CD4-positive, alpha-beta T cell treated with Interleukin-6 at 100 ng/mL for 8 hours (primary cell): ENCODE measurements around the gene SEMA5A.

Experiments
- DNase-seq: peaks from one replicate; pipeline ENCODE4 v3.0.0-alpha.2; 2020; ENCODE audit warnings: mixed read lengths, low spot score

Gene SEMA5A

DNA sequence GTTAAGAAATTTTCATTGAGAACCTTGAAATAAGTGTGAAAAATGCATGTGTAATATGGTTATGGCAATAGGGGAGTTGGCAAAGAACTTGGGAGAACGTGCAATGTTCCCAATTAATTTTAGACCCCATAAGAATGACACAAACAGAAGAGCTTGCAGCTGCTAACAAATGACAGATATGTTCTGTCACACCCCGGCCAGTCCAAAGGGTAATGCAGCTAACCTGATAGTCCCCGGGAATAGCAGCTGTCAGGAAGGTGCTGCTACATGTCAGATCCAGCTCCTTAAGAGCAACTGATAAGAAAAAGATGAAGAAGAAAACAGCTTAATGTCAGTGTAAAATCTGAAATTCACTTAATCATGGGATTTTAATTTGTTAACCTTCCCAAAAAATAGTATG is 30.4 kb downstream of the SEMA5A start:
- DNase-seq: no peak

- no peak for DNase-seq
Observed at GRCh38 chr5:9514968-9515367, 30.9 kb downstream of the SEMA5A start.

DNA sequence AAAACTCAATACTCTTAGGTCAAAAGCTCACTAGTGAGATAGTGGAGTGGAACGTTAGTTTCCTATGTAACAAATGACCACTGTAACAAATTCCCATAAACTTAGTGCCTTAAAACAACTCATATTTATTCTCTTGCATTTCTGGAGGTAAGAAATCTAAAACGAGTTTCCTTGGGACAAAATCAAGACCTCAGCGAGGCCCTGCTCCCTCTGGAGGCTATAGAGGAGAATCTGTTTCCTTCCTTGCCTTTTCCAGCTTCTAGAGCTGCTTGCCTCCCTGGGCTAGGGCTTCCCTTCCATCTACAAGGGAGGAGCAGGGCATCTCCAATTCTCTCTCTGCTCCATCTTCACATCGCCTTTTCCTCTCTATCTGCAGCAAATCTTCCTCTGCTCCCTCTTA is 32.0 kb downstream of the SEMA5A start:
- DNase-seq: no peak

DNA sequence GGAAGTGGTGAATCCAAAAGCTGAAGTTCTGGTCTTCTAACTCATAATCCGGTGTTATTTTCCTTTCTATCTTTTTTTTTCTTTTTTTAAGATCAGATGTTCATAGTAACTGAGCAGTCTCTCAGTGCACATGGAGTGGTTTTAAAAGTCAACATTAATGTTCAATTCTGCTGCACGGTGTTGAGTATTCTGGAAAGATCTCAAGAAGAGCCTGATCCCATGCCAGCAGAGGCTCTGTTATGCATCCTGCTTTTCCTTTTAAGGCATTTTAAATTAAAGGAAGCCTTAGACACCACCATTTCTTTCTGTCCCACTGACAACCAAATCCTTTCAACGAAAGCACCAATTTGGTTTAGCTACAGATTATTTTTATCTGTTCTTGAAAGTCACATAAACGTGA is 33.4 kb downstream of the SEMA5A start:
- DNase-seq: no peak

DNA sequence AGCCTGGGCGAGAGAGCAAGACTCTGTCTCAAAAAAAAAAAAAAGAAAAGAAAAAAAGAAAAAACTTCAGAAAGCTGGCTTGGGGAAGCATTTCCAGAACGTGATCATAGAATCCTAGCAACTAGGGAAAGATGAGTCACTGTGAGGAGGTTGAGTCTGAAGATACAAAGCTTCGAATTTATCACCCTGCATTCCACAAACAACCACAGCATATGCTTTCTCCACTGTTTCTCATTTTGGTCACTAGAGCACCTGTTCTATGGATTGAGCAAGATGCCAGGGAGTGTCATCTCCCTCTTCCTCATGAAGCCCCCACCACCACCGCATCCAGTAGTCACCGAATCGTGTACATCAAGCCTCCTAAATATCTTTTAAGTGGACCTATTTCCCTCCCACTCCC is 37.9 kb downstream of the SEMA5A start:
- DNase-seq: no peak

GRCh38 chr5:9505225-9505624 is 40.6 kb downstream of the SEMA5A start:
- no peak for DNase-seq

GRCh38 chr5:9502864-9503263 is 43.0 kb downstream of the SEMA5A start:
- DNase-seq: no peak

DNA sequence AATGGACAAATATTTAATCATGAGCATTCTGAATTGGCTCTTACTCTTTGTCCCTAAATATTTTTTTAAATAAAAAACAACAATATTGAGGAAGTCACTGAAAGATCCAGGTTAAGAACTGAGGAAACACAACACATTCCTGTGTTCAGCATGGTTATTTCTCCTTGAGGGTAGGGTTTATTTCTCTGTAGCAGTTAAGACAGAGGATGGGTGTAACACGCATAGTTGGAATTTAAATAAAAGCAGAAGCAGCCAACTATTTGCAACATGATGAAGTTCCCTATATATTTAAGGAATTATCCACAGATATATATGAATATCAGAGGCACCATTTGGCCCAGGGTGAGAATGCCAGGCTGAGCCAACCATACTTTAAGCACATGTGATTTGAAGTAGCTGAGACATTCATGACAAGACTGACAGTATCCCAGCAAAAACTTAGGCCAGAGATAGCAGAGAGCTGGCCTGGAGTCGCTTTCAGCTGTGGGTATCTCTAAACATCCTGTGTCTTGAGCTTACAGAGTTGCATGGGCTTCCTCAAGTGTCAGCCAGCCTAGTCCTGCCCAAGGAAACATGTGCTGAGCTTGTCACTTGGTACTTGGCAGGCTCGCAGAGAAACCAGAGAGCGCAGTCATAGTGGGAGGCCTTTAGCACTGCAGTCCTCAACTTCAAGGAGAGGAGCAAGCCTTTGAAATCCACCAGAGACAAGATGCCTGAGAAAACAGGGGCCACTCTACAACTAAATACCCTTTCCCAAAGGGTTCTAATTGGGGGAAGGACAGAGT is 43.6 kb downstream of the SEMA5A start:
- no peak for DNase-seq

- DNase-seq: no peak
Observed at GRCh38 chr5:9500625-9501024, 45.2 kb downstream of the SEMA5A start.

DNA sequence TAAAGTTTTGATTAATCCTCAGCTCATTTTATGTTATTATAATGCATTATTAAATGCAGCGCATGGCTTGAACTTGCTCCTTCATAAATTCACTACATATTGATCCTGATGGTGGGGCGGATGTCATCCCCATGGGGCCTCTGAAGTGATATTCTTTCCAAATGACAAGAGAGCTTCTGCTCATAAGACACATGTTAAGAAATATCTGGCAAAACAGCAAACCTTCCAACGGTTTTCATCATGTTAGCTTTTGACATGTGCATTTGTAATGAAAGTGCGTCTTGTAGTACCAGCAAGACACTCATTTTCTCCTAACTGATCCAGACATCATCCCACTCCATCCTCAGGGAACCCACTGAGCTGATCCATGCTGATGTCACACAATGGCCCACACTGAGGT is 45.7 kb downstream of the SEMA5A start:
- DNase-seq: no peak

DNA sequence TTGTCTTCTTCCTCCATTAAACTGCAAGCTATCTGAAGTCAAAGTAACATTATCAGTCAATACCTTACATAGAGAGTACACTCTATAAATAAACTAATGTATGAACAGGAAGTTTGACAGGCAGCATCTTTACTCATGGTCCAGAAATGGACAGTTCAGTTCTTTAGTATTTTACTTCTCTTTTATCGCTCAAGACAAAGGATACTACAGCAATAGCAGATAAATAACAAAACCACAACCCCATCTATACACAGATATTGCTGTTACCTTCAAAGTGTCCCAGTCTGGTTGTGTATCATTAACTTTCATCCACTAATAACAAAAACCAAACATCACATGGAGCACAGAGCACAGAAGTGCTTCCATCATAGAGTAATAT is 46.4 kb downstream of the SEMA5A start:
- no peak for DNase-seq

GRCh38 chr5:9498541-9499497 is 47.1 kb downstream of the SEMA5A start:
- no peak for DNase-seq

DNA sequence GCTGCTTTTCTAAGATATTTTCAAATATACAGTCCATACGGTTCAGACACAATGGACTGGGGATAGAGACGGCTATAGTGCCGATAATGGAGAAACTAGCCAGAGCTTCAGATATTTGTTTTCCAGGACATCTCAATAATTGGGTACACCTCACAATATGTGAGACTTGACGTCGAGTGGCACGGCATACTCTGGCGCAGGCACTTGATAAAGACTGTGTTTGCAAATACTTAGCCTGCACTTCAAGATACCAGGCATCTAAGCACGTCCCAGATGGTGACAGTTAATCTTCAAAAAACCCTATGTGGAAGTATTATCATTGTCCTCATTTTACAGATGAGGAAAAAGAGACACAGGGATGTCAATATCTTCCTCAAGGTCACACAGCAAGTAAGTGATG is 48.5 kb downstream of the SEMA5A start:
- DNase-seq: no peak

DNA sequence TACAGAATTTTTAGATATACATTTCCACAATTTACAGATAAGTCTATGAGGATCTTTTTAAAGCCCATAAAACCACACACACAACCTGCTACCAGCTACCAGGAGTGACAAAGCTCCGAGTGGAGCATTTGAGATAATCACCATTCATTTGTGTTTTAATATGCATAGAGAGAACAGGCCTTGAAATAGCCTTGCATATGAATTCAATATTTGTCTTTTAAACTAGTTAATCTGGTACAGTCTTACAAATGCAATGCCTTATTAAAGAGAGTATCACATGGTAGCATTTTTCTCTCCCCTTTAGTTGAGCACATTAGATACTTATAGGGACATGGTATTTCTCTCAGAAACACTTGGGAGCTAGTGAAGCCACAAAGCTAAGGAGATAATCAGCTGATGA is 49.1 kb downstream of the SEMA5A start:
- DNase-seq: no peak

DNA sequence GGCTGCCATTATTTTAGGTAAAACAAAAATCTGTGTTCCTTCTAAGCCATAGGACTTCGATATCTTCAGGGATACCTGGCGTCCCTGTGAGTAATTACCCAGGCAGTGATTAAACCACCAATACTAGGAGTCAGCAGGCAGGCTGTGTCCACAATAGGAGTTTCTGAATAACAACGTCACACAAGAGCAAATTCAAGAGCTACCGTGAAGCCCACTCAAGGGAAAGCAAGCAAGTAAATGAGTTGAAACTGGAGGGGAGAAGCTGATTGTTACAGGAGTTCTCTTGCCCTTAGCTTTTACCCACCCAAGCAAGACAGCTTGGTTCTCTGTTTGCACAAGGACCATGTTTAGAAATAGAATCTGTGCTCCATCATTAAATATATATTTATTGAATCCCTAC is 50.8 kb downstream of the SEMA5A start:
- no peak for DNase-seq

DNA sequence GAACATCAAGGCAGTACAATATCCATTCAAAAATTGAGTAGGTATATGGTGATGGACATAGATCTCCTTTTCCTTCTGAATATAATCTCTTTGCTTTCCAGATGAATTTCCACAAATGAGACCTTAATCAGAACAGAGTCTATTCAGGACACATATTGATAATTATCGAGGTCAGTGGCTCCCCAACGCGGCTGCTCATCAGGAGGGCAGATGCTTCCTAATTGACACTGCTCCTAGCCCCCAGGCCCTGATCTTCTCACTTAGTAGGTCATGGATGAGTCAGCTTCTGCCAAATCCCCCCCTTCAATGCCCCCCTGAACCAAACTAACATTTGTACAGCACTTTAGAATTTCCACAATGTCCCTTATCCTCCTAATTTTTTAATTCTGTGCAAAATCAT is 51.6 kb downstream of the SEMA5A start:
- DNase-seq: no peak

DNA sequence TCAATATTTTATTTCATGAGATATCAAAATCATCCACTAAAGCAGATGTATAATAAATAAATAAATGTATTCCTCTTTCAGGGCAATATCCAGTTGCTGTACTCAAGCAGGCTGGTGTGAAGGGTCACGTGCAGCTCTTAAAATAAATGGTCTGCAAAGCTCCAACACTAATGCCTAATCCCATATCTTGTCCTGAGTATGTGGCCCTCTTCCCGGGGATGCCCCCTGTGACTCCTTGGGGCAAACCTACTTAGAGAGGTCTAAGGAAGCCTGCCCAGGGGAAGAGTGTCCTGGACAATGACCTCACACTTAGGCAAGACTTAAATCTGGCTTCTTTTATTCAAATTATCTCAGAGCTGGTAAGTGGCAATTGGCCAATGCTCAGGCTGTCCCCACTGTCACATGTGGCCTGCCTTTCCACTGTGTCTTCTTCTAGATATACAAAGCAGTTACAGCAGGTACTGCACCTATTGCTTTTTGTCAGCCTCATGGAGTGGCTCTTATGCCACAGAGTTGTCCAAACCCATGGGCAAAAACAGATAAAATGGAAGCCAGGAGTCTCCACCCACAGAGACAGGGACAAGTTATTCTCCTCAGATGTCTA is 55.3 kb downstream of the SEMA5A start:
- DNase-seq: no peak

DNA sequence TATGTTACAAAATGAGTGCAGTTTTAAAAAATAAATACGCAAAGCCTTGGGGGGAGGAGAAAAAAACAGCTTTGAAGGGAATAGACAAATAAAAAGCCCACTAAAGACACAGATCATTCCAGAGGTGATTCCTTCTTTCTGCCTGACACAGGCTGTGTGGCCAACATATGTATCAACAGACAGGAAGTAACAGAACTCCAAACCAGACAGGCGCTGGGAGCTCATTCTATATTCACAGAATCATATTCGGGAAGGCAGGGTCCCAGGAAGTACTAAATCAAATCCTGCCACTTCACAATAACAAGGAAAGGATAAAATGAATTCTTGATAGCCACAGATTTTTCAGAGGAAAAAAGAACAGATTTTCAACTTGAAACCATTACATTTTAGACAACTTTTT is 62.1 kb downstream of the SEMA5A start:
- no peak for DNase-seq

DNA sequence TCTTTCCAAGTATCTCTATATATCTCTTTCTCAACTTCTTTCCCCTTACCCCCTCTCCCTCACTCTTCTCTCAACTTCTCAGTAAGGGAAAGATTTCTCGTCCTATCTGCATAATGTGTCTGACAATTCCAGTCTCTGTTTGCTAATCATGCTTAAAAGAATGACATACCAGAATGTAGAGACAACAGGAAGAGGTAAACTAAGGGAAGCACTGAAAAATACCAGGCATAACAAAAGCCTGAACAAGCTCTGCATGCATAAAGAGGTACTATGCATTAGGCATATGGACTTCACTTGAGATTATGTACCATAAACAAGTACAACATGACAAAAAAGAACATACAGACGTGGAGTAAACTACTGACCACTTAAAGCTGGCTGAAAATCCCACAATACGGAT is 62.6 kb downstream of the SEMA5A start:
- DNase-seq: no peak

GRCh38 chr5:9482381-9482780 is 63.5 kb downstream of the SEMA5A start:
- no peak for DNase-seq

DNA sequence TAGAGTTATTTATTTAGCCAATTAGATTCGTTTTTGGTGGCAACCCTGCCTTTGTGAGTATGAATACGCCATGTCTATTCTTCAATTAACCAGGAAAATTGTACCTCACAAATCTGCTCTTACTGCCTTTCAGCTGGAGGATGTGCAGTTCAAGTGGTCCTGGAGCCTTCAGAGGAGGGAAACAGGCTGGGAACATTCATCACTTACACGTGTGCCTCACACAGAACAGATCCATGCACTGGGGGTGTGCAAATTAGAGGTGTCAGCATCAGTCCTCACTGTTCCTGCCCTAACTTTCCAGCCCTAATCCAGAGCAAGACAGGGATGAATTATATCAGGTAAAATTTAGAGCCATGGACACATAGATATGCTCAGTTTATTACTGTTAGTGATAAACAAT is 65.4 kb downstream of the SEMA5A start:
- DNase-seq: no peak

- no peak for DNase-seq
Observed at GRCh38 chr5:9479990-9480389, 65.9 kb downstream of the SEMA5A start.

GRCh38 chr5:9479361-9479760 is 66.5 kb downstream of the SEMA5A start:
- DNase-seq: no peak
